HG03469 (cell line): ENCODE results near the gene FTO.

Source experiments
- ATAC-seq: cut with Tn5 transposase; IDR thresholded peaks from one replicate; pipeline ENCODE4 v1.9.1; 2021; ENCODE audit warnings: mild to moderate bottlenecking, moderate library complexity, moderate number of reproducible peaks; ENCODE audit not compliant: unreplicated experiment

Gene FTO

GRCh38 chr16:54193013-54193664 lies 489.2 kb downstream of the FTO start:
- ATAC-seq: no peak

GRCh38 chr16:54193665-54194333 lies 489.8 kb downstream of the FTO start:
- peak; percentile 93 for ATAC-seq

- no peak for ATAC-seq
These were observed 490.4 kb downstream of the FTO start for GRCh38 chr16:54194334-54194743.

- ATAC-seq: no peak
These were observed 493.8 kb downstream of the FTO start for GRCh38 chr16:54197758-54198157.

- ATAC-seq: no peak
These were observed 495.7 kb downstream of the FTO start for GRCh38 chr16:54199487-54200160.

GRCh38 chr16:54200161-54200534 lies 496.2 kb downstream of the FTO start:
- ATAC-seq: no peak

GRCh38 chr16:54200720-54201119 lies 496.8 kb downstream of the FTO start:
- ATAC-seq: no peak

GRCh38 chr16:54201200-54201599 lies 497.2 kb downstream of the FTO start:
- no peak for ATAC-seq
